CD14-positive monocyte (primary cell): Measurements from ENCODE around the gene GNB3. TPM values are rescaled to one million over a fixed set of nuclear protein-coding genes. Genes with fewer than 3 reads are reported as not detected.

Experiments used
- DNase-seq, 3 donors: peaks; one replicate each; pipeline ENCODE4 v3.0.0-alpha.2; 2011 to 2022
- H2AFZ ChIP-seq: 2 replicates; pipeline ENCODE4 v1.6.0; 2012; ENCODE audit warnings: mild to moderate bottlenecking, low read depth, low read length, inconsistent platforms; ENCODE audit not compliant: insufficient read depth, poor library complexity, severe bottlenecking
- H3K27ac ChIP-seq, 2 donors: 1 replicate in 1 of 2; 2 replicates in 1 of 2; pipeline ENCODE4 v1.5.1; 2012 to 2013; ENCODE audit warnings: low read length in 2 of 2, control low read depth in 1 of 2, inconsistent platforms in 1 of 2, low read depth in 1 of 2, mild to moderate bottlenecking in 1 of 2
- H3K27me3 ChIP-seq, 2 donors: one replicate each; pipeline versions ENCODE4 v1.6.0 to v1.6.1; 2011 to 2013; ENCODE audit warnings: low read length in 2 of 2; ENCODE audit not compliant: control insufficient read depth in 2 of 2, insufficient read depth in 2 of 2
- H3K36me3 ChIP-seq, 2 donors: replicated peaks in 1 of 2; 1 replicate in 1 of 2; 2 replicates in 1 of 2; pipeline versions ENCODE4 v1.5.1 to v1.6.1; 2012 to 2013; ENCODE audit warnings: low read length in 2 of 2, control low read depth in 1 of 2, inconsistent platforms in 1 of 2, mild to moderate bottlenecking in 1 of 2; ENCODE audit not compliant: insufficient read depth in 2 of 2, control insufficient read depth in 1 of 2
- H3K4me1 ChIP-seq, 2 donors: 1 replicate in 1 of 2; 2 replicates in 1 of 2; pipeline versions ENCODE4 v1.5.1 to v1.6.1; 2012 to 2013; ENCODE audit warnings: low read length in 2 of 2, control low read depth in 1 of 2, inconsistent platforms in 1 of 2, mild to moderate bottlenecking in 1 of 2, moderate library complexity in 1 of 2; ENCODE audit not compliant: insufficient read depth in 2 of 2, control insufficient read depth in 1 of 2
- H3K4me2 ChIP-seq: replicated peaks from 2 replicates; pipeline ENCODE3; 2012; ENCODE audit warnings: low read length, moderate library complexity, mild to moderate bottlenecking; ENCODE audit not compliant: poor library complexity, severe bottlenecking; ENCODE audit errors: extremely low read depth
- H3K4me3 ChIP-seq, 3 experiments: fragments of 200-600 bp in 1 of 3; sonication (generic) in 1 of 3; replicated peaks in 1 of 3; 1 replicate in 2 of 3; 2 replicates in 1 of 3; pipeline ENCODE4 v1.5.1; 2011 to 2013; ENCODE audit warnings: low read length in 3 of 3, mild to moderate bottlenecking in 3 of 3, control low read depth in 2 of 3, low read depth in 2 of 3, inconsistent platforms in 1 of 3, moderate library complexity in 1 of 3
- H3K79me2 ChIP-seq: 2 replicates; pipeline ENCODE4 v1.6.0; 2012; ENCODE audit warnings: mild to moderate bottlenecking, control low read depth, inconsistent platforms, low read length, moderate library complexity; ENCODE audit not compliant: insufficient read depth
- H3K9ac ChIP-seq: 2 replicates; pipeline ENCODE4 v1.6.0; 2017; ENCODE audit warnings: low read length, mild to moderate bottlenecking; ENCODE audit not compliant: insufficient read depth, poor library complexity, severe bottlenecking
- H3K9me3 ChIP-seq, 2 donors: replicated peaks in 1 of 2; 1 replicate in 1 of 2; 2 replicates in 1 of 2; pipeline versions ENCODE4 v1.5.1 to v1.6.1; 2012 to 2013; ENCODE audit warnings: low read length in 2 of 2, control low read depth in 1 of 2; ENCODE audit not compliant: control insufficient read depth in 1 of 2, insufficient read depth in 1 of 2
- H4K20me1 ChIP-seq: 2 replicates; pipeline ENCODE4 v1.6.0; 2012; ENCODE audit warnings: mild to moderate bottlenecking, low read length, control low read depth, moderate library complexity; ENCODE audit not compliant: insufficient read depth
- H3K27ac Mint-ChIP-seq, 7 donors: one replicate each; pipeline ENCODE4 v1.8.0; 2020; ENCODE audit warnings: mild to moderate bottlenecking in 7 of 7, mixed read lengths in 7 of 7, moderate library complexity in 6 of 7, inconsistent platforms in 2 of 7
- H3K27me3 Mint-ChIP-seq, 3 donors: one replicate each; pipeline ENCODE4 v1.8.0; 2021 to 2022; ENCODE audit warnings: low read depth in 3 of 3, mild to moderate bottlenecking in 3 of 3, mixed read lengths in 3 of 3, moderate library complexity in 3 of 3, inconsistent platforms in 1 of 3
- H3K36me3 Mint-ChIP-seq, 2 donors: one replicate each; pipeline ENCODE4 v1.8.0; 2020; ENCODE audit warnings: mixed read lengths in 2 of 2, inconsistent platforms in 1 of 2, mild to moderate bottlenecking in 1 of 2
- H3K4me1 Mint-ChIP-seq: one replicate; pipeline ENCODE4 v1.8.0; 2020; ENCODE audit warnings: mild to moderate bottlenecking, mixed read lengths
- H3K4me3 Mint-ChIP-seq, 2 donors: one replicate each; pipeline ENCODE4 v1.8.0; 2020; ENCODE audit warnings: mild to moderate bottlenecking in 2 of 2, mixed read lengths in 2 of 2, moderate library complexity in 1 of 2
- H3K9me3 Mint-ChIP-seq, 7 donors: one replicate each; pipeline ENCODE4 v1.8.0; 2020 to 2022; ENCODE audit warnings: mixed read lengths in 7 of 7, mild to moderate bottlenecking in 6 of 7, moderate library complexity in 6 of 7, inconsistent platforms in 2 of 7
- CTCF ChIP-seq: fragments of 200-600 bp; IDR thresholded peaks from one replicate; pipeline ENCODE4 v1.8.0; 2022; ENCODE audit warnings: antibody characterized with exemption, mild to moderate bottlenecking
- WGBS: methylation state at CpG from one replicate; pipeline ENCODE4 v1.1.5; 2013; ENCODE audit warnings: missing lambda C conversion rate; ENCODE audit not compliant: insufficient coverage; 5-methylcytosine and 5-hydroxymethylcytosine counted together
- intact Hi-C, 2 donors: fragments of 100-400 bp; cut with micrococcal nuclease; formaldehyde crosslinking; loops; one replicate each; pipeline versions ENCODE4 v1.15.0 to v1.15.1; 2023
- polyA plus RNA-seq, 3 donors: library from polyadenylated mRNA; depleted of rRNA in 1 of 3; unstranded in 2 of 3; stranded (reverse) in 1 of 3; fragments of 300-500 nt in 2 of 3; fragments of >200 nt in 1 of 3; fragmentation: Illumina TruSeq in 2 of 3; gene quantifications; 1 replicate in 2 of 3; 2 replicates in 1 of 3; pipeline ENCODE4 v1.2.3, GENCODE V29; 2012 to 2021

Gene GNB3
- polyA plus RNA-seq, 3 donors: 0.31 TPM; not detected in 2

DNA sequence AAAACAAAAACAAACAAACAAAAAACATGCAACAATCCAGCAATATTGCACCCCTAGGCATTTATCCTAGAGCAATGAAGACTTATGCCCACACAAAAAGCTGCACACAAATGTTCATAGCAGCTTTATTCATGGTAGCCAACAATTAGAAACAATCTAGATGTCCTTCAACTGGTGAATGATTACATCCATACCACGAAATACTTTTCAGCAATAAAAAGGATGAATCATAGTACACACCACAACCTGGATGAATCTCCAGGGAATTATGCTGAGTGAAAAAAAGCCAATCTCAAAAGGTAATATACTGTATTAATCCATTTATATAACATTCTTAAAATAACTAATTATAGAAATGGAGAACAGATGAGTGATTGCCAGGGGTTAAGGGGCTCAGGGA is 33.6 kb upstream of the GNB3 start:
- TF ChIP-seq CTCF: no peak
- no peak for DNase-seq
- Mint-ChIP-seq H3K4me1 (peaks cover 5% of the 10 kb centered on the region), H3K36me3 (peaks cover 45 to 68% of the 10 kb centered on the region in 2 donors), H3K9me3 (peaks cover 0 to 11% (median 2%) of the 10 kb centered on the region in 7 donors), H3K4me3 (no peak overlapping the region), H3K27ac (no peak overlapping the region), H3K27me3 (no peaks in the 10 kb centered on the region)
- no peak overlapping the region for H3K4me3 ChIP-seq
- no peaks in the 10 kb centered on the region for H3K79me2 ChIP-seq
- peaks cover 66% of the 10 kb centered on the region for H4K20me1 ChIP-seq
- no peak overlapping the region for H3K27ac ChIP-seq
- peaks cover 42 to 55% of the 10 kb centered on the region in 2 donors for H3K36me3 ChIP-seq
- H3K9ac ChIP-seq: no peak overlapping the region
- H3K4me2 ChIP-seq: no peak overlapping the region
- H3K27me3 ChIP-seq: no peaks in the 10 kb centered on the region
- intact Hi-C loops: no loop called here
- no peaks in the 10 kb centered on the region for H3K9me3 ChIP-seq
- H2AFZ ChIP-seq: no peak overlapping the region
- no CpG with 5 or more reads among the region's 1 CpG for WGBS
- peaks cover 3 to 4% of the 10 kb centered on the region in 2 donors for H3K4me1 ChIP-seq

DNA sequence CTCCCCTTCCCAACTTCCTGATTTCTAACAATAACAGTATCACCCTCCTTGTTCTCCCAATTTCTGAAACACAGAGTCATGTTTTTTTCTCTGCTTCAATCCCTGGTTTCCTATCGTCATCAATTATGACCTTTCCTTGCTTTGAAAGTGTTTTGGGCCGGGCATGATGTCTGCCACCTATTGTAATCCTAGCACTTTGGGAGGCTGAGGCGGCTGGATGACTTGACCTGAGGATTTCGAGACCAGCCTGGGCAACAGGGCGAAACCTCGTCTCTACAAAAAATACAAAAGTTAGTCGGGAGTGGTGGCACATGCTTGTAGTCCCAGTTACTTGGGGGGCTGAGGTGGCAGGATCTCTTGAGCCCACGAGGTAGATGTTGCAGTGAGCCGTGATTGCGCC is 31.7 kb upstream of the GNB3 start:
- Histone ChIP-seq H3K9ac (no peak overlapping the region), H3K4me3 (no peak overlapping the region), H3K4me2 (no peak overlapping the region), H2AFZ (no peak overlapping the region), H3K27ac (no peak overlapping the region), H3K4me1 (peaks cover 12 to 13% of the 10 kb centered on the region in 2 donors), H3K36me3 (peaks cover 28 to 45% of the 10 kb centered on the region in 2 donors), H3K9me3 (no peaks in the 10 kb centered on the region), H3K79me2 (no peaks in the 10 kb centered on the region), H3K27me3 (no peaks in the 10 kb centered on the region), H4K20me1 (peaks cover 66% of the 10 kb centered on the region)
- 89% methylated on average over 4 of the region's 10 CpGs for WGBS
- H3K27me3 Mint-ChIP-seq: no peaks in the 10 kb centered on the region
- no peak for TF ChIP-seq CTCF
- H3K4me3 Mint-ChIP-seq: no peak overlapping the region
- H3K36me3 Mint-ChIP-seq: peaks cover 40 to 56% of the 10 kb centered on the region in 2 donors
- no peak for DNase-seq
- intact Hi-C loops: no loop called here
- H3K4me1 Mint-ChIP-seq: peaks cover 16% of the 10 kb centered on the region
- no peak overlapping the region for H3K27ac Mint-ChIP-seq
- H3K9me3 Mint-ChIP-seq: peaks cover 0 to 2% (median 0%) of the 10 kb centered on the region in 7 donors
